Measurements from ENCODE around the gene CGB2. TPM values are rescaled to one million over a fixed set of nuclear protein-coding genes. Genes with fewer than 3 reads are reported as not detected.

CGB2 gene
- total and polyA plus RNA-seq, 10 donors, result not detected

- Histone ChIP-seq H3K36me3 (no peaks in the 10 kb centered on the region), H3K27me3 (replicated peaks in 1 of 7) (peaks cover 0 to 100% (median 71%) of the 10 kb centered on the region in 7 donors), H3K27ac (no peak overlapping the region), H3K9me3 (peaks cover 0 to 4% (median 0%) of the 10 kb centered on the region in 8 donors), H3K4me1 (peaks cover 0 to 20% (median 12%) of the 10 kb centered on the region in 6 donors), H3K4me3 (no peak overlapping the region)
- intact Hi-C loops (cut with DNase I; ENCODE audit: low total_unique reads), result no loop called here
- no peak for DNase-seq
- no peak for TF ChIP-seq CTCF (IDR thresholded peaks at IDR 0.05 in 8 of 11, conservative IDR thresholded peaks at IDR 0.05 in 3 of 11)
- TF ChIP-seq POLR2A (IDR thresholded peaks at IDR 0.05), result no peak
- 30 to 66% (median 62%) methylated on average over 3 of the region's 3 CpGs for WGBS, 5 donors
These were observed 35.9 kb downstream of the CGB2 start for GRCh38 chr19:49067554-49067953.

- no peak overlapping the region for H3K27ac ChIP-seq
- H3K4me1 ChIP-seq, result peaks cover 0 to 26% (median 12%) of the 10 kb centered on the region in 6 donors
- no peak overlapping the region for H3K4me3 ChIP-seq
- no peak for DNase-seq
- H3K27me3 ChIP-seq (replicated peaks in 1 of 7), result peaks cover 0 to 100% (median 76%) of the 10 kb centered on the region in 7 donors
- intact Hi-C loops (cut with DNase I; ENCODE audit: low total_unique reads), result no loop called here
- TF ChIP-seq CTCF (IDR thresholded peaks at IDR 0.05 in 8 of 11, conservative IDR thresholded peaks at IDR 0.05 in 3 of 11), result no peak
- no peak for TF ChIP-seq POLR2AphosphoS5 (IDR thresholded peaks at IDR 0.05)
- no peak for TF ChIP-seq POLR2A (IDR thresholded peaks at IDR 0.05)
- WGBS, 5 donors, result 87 to 95% (median 92%) methylated on average over 9 of the region's 9 CpGs
- no peaks in the 10 kb centered on the region for H3K36me3 ChIP-seq
- peaks cover 0 to 4% (median 0%) of the 10 kb centered on the region in 8 donors for H3K9me3 ChIP-seq
These were observed 37.3 kb downstream of the CGB2 start for GRCh38 chr19:49069026-49069425.

GRCh38 chr19:49070416-49070815 is 38.7 kb downstream of the CGB2 start:
- H3K27me3 ChIP-seq (replicated peaks in 1 of 7), result peaks cover 0 to 100% (median 70%) of the 10 kb centered on the region in 7 donors
- H3K9me3 ChIP-seq, result peaks cover 0 to 4% (median 0%) of the 10 kb centered on the region in 8 donors
- H3K36me3 ChIP-seq, result no peaks in the 10 kb centered on the region
- H3K4me1 ChIP-seq, result peaks cover 0 to 16% (median 6%) of the 10 kb centered on the region in 6 donors
- no peak overlapping the region for H3K4me3 ChIP-seq
- WGBS, 5 donors, result 96 to 97% (median 97%) methylated on average over 21 of the region's 21 CpGs
- H3K27ac ChIP-seq, result no peak overlapping the region
- TF ChIP-seq POLR2A (IDR thresholded peaks at IDR 0.05) (no peak), POLR2AphosphoS5 (IDR thresholded peaks at IDR 0.05) (no peak), CTCF (IDR thresholded peaks at IDR 0.05 in 8 of 11, conservative IDR thresholded peaks at IDR 0.05 in 3 of 11) (no peak)
- intact Hi-C loops (cut with DNase I; ENCODE audit: low total_unique reads), result no loop called here
- no peak for DNase-seq

GRCh38 chr19:49071860-49072547 is 40.3 kb downstream of the CGB2 start:
- no peak for DNase-seq
- Histone ChIP-seq H3K9me3 (peaks cover 0 to 4% (median 0%) of the 10 kb centered on the region in 8 donors), H3K36me3 (no peaks in the 10 kb centered on the region), H3K4me1 (peaks cover 0 to 16% (median 6%) of the 10 kb centered on the region in 6 donors), H3K4me3 (peak overlapping the region in 3 of 8 donors; percentile 3 to 38 (median 3)), H3K27me3 (replicated peaks in 1 of 7) (peaks cover 0 to 94% (median 56%) of the 10 kb centered on the region in 7 donors), H3K27ac (no peak overlapping the region)
- TF ChIP-seq POLR2AphosphoS5 (IDR thresholded peaks at IDR 0.05), result no peak
- no peak for TF ChIP-seq POLR2A (IDR thresholded peaks at IDR 0.05)
- no peak for TF ChIP-seq CTCF (IDR thresholded peaks at IDR 0.05 in 8 of 11, conservative IDR thresholded peaks at IDR 0.05 in 3 of 11)
- WGBS, 5 donors, result 9 to 14% (median 11%) methylated on average over 20 to 93 of the region's 93 CpGs
- intact Hi-C loops (cut with DNase I; ENCODE audit: low total_unique reads), result no loop called here
